Omental fat pad (tissue), 4 donors: ENCODE results near the gene FLG. TPM values are rescaled to one million over a fixed set of nuclear protein-coding genes. Genes with fewer than 3 reads are reported as not detected.

Experiments used
- ATAC-seq: fragments of 150-250 bp; one replicate; pipeline ENCODE4 v1.9.1; 2016; ENCODE audit warnings: mild to moderate bottlenecking, moderate library complexity; ENCODE audit not compliant: low FRiP score
- DNase-seq: peaks from one replicate; pipeline ENCODE4 v3.0.0-alpha.2; 2019; ENCODE audit warnings: low spot score
- CTCF ChIP-seq, 3 donors: fragments of 450-650 bp; IDR thresholded peaks; one replicate each; pipeline ENCODE4 v1.5.1; 2016 to 2017; ENCODE audit warnings: antibody characterized with exemption in 3 of 3, mild to moderate bottlenecking in 3 of 3, moderate library complexity in 2 of 3
- total RNA-seq, 4 donors: library from RNA; depleted of rRNA; stranded (reverse); fragments of >200 nt; gene quantifications; one replicate each; pipeline ENCODE4 v1.1.0, GENCODE V29; 2016

The FLG gene
- total RNA-seq, 4 donors from 2014 or later: not detected

DNA sequence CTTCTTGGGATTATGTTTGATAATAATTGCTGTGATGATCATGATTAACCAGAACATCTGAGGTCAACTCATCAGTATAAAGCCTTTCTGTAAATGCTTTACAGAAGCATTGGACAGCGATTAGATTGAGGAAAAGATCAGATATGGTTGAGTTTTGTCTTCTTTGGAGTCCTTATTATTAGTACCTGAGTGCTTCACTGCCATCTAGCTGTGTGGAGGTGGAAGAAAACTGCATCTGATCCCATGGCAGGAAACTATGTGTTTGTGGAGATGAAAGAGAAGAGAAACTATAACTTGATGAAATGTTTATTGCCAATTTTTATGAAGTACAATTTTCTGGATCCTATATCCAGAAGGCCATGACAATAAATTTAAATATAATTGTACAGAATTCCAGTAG, 23.4 kb upstream of the FLG start:
- DNase-seq (no peak), ATAC-seq (no peak)
- TF ChIP-seq CTCF (IDR thresholded peaks at IDR 0.05): no peak

DNA sequence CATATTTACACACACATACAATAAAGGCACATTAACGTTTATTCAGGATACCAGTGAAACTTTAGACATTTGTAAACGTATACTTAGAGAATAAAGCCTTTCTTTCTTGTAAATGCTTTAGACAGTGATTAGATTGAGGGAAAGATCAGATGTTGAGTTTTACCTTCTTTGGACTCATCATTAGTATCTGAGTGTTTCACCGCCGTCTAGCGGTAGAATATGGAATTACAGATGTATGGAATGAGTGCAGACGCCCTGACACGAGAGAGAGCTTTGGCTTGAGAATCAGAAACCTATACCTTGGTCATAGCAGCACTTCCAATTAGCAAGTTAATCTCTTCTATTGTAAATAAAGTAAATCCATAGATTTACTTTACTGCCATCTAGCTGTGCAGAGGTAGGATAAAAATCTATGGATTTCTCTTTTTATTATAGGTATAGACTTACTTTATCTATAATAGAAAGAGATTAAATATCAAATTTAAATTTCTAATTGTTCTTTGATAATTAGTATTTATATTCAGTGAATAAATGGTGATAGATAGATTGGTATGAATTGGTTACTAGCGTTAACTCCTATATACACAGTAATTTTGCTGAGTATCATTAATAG, 22.2 kb upstream of the FLG start:
- no peak for ATAC-seq
- DNase-seq: no peak
- TF ChIP-seq CTCF (IDR thresholded peaks at IDR 0.05): no peak

DNA sequence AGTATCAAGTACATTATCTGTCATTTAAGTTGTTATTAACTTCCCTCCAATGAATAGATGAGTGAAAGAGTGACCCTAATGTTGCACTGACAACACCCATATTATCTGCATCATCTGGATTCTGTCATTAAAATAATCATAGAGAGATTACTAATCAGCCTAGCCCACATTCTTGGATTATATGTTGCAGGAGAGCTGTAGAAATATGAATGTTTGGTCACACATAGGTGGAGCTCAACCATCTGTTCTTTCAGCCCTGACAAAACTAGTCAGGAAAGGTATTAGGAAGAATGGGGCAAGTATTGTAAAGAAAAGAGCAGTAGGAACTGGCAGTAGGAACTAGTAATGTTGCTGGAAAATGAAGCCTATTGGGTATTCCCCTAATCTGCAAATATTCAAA, 19.4 kb upstream of the FLG start:
- no peak for DNase-seq
- no peak for TF ChIP-seq CTCF (IDR thresholded peaks at IDR 0.05)
- ATAC-seq: no peak

DNA sequence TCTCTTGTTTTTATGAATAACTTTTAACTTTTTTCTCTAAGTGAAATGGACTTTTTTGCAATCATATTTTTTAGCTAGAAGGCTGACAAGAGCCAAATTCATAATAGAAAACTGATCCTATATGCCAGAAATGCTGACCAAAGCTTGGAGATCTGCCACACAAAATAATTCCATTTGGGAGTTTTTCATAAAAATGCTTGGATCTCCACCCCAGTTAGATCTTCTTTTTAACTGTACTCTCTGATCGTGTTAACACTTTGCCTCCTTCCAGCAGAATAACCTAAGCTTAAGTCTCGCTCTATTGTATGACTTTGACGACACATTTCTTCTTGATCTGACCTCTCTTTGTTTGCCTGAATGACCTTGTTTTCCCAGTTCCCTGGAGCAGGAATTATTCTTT, 18.0 kb upstream of the FLG start:
- ATAC-seq (no peak), DNase-seq (no peak)
- no peak for TF ChIP-seq CTCF (IDR thresholded peaks at IDR 0.05)

DNA sequence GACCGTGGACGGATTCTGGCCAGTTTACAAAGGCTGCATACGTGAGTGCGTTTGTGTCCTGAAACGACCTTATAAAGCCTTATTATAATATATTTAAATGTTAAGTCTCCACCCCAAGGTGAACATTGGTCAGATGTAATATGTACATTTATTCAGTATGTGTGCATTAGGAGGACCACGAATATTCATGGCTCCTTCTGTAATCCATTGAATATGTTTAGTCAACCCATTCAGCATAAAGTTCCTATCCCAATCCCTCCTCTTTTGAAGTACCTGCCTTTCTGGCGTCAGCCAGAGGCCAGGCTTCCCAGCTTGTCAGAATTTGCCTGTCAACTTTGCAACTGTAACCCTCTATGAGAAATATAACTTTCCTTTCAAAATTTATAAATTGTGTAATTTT, 10.4 kb upstream of the FLG start:
- TF ChIP-seq CTCF (IDR thresholded peaks at IDR 0.05): no peak
- DNase-seq: no peak
- ATAC-seq: no peak

DNA sequence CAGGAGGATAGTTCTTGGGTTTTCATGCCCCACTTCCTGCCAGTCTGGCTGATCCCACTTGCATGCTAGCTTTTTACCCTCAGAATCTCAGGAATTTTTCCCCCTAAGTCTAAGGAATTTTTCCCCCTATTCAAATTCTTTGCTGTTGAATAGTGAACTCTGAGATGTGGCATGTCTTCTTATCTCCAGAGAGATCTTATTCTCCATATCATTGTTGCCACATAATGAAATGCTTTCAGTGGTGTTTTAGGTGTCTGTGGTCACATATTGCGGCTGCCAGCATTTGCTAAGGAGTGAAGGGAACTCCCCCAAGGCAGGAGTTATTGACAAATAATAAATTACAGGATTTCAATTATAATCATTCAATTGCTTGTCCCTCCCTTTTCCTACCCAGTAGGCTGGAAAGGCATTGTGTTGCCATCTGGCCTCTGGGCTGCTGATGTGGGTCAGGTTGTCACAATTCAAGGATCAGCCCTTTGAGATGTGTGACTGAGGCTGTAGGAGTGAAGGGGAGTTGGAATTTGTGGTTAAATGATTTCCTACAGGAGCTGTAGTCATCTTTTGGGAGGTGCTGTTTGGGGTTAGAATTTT, 3.9 kb upstream of the FLG start:
- no peak for ATAC-seq
- no peak for TF ChIP-seq CTCF (IDR thresholded peaks at IDR 0.05)
- no peak for DNase-seq

DNA sequence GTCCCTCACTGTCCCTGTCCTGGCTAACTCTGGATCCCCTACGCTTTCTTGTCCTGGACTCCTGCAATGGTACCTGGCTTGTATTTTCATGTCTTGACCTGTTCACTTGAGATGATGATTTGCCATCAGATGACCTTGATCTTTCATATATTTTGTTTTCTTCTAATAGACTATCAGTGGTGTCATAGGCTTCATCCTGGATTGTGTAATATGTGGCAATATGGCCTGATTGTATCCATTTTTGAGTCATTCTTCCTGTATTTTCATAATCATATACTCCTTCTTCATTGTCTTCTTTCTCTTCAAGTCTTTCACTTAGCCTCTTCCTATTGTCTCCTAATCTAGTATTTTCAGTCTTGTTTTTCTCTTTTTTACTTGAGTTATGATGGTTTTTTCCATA, 11.1 kb downstream of the FLG start:
- DNase-seq (no peak), ATAC-seq (no peak)
- TF ChIP-seq CTCF (IDR thresholded peaks at IDR 0.05): no peak
